DOHH2 (cell line): ENCODE measurements around the gene HYAL1.
A peak's percentile ranks its signal among the peaks of the same experiment; 100 is the strongest.

Experiments used
- H3F3A ChIP-seq: fragments of 200-600 bp; sonication (generic), shearing (Covaris generic); 2 replicates; pipeline ENCODE4 v1.6.0; 2016; ENCODE audit warnings: antibody characterized with exemption, mild to moderate bottlenecking; ENCODE audit not compliant: control insufficient read depth, insufficient read depth
- H3K27ac ChIP-seq: fragments of 200-600 bp; sonication (generic); 2 replicates; pipeline ENCODE4 v1.5.1; 2014; ENCODE audit warnings: low read depth, mild to moderate bottlenecking, low read length, moderate library complexity
- H3K27me3 ChIP-seq: fragments of 200-600 bp; sonication (generic); 2 replicates; pipeline ENCODE4 v1.6.1; 2014; ENCODE audit warnings: mild to moderate bottlenecking, low read length, mixed read lengths; ENCODE audit not compliant: control insufficient read depth
- H3K36me3 ChIP-seq: fragments of 200-600 bp; sonication (generic); 2 replicates; pipeline ENCODE4 v1.6.1; 2014; ENCODE audit warnings: mild to moderate bottlenecking, low read length, moderate library complexity, mixed read lengths; ENCODE audit not compliant: control insufficient read depth
- H3K4me1 ChIP-seq: fragments of 200-600 bp; sonication (generic); 2 replicates; pipeline ENCODE4 v1.6.1; 2014; ENCODE audit warnings: mild to moderate bottlenecking, low read length, mixed read lengths; ENCODE audit not compliant: control insufficient read depth
- H3K4me2 ChIP-seq: fragments of 200-600 bp; sonication (generic); 2 replicates; pipeline ENCODE4 v1.6.0; 2014; ENCODE audit warnings: mild to moderate bottlenecking, low read length, moderate library complexity
- H3K4me3 ChIP-seq: fragments of 200-600 bp; sonication (generic); 2 replicates; pipeline ENCODE4 v1.5.1; 2014; ENCODE audit warnings: mild to moderate bottlenecking, low read length, mixed read lengths
- H3K79me2 ChIP-seq: fragments of 200-600 bp; sonication (generic); 2 replicates; pipeline ENCODE4 v1.6.1; 2014; ENCODE audit warnings: mild to moderate bottlenecking, low read length, mixed read lengths; ENCODE audit not compliant: control insufficient read depth
- H3K9me2 ChIP-seq: fragments of 200-600 bp; sonication (generic); replicated peaks from 2 replicates; pipeline ENCODE4 v1.6.1; 2014; ENCODE audit warnings: mild to moderate bottlenecking, low read length, mixed read lengths; ENCODE audit not compliant: control insufficient read depth
- H3K9me3 ChIP-seq: fragments of 200-600 bp; sonication (generic); 2 replicates; pipeline ENCODE4 v1.6.1; 2014; ENCODE audit warnings: antibody characterized with exemption, low read length, mixed read lengths; ENCODE audit not compliant: control insufficient read depth, insufficient read depth
- H4K20me1 ChIP-seq: fragments of 200-600 bp; sonication (generic); 2 replicates; pipeline ENCODE4 v1.6.0; 2014; ENCODE audit warnings: low read depth, mild to moderate bottlenecking, antibody characterized with exemption, low read length, moderate library complexity; ENCODE audit not compliant: control insufficient read depth, insufficient read depth
- CTCF ChIP-seq: fragments of 200-600 bp; sonication (generic); IDR thresholded peaks from one replicate; pipeline ENCODE4 v1.5.1; 2014; ENCODE audit warnings: antibody characterized with exemption, mild to moderate bottlenecking, low read depth, low read length; ENCODE audit not compliant: poor library complexity, severe bottlenecking
- EZH2phosphoT487 ChIP-seq: fragments of 200-600 bp; sonication (generic); IDR thresholded peaks from 2 replicates; pipeline ENCODE4 v1.6.1; 2017; ENCODE audit warnings: borderline replicate concordance, mild to moderate bottlenecking, antibody characterized with exemption, low read length, moderate library complexity, mixed read lengths

Gene HYAL1

GRCh38 chr3:50341996-50342650 is 38.7 kb upstream of the HYAL1 start:
- Histone ChIP-seq H3K9me3 (no peaks in the 10 kb centered on the region), H3F3A (peaks cover 14% of the 10 kb centered on the region), H3K27ac (no peak overlapping the region), H3K4me2 (peak overlapping the region; percentile 98), H3K4me3 (no peak overlapping the region; the same call in 1 of the 2 replicates), H3K27me3 (no peaks in the 10 kb centered on the region), H3K79me2 (peaks cover 33% of the 10 kb centered on the region), H3K36me3 (peaks cover 18% of the 10 kb centered on the region), H3K4me1 (peaks cover 50% of the 10 kb centered on the region), H3K9me2 (no peaks in the 10 kb centered on the region), H4K20me1 (no peaks in the 10 kb centered on the region)
- no peak for TF ChIP-seq CTCF
- TF ChIP-seq EZH2phosphoT487: no peak

GRCh38 chr3:50341537-50341936 is 38.2 kb upstream of the HYAL1 start:
- Histone ChIP-seq H3K4me1 (peaks cover 50% of the 10 kb centered on the region), H3K79me2 (peaks cover 39% of the 10 kb centered on the region), H3K27ac (peak overlapping the region; percentile 90), H3K9me2 (no peaks in the 10 kb centered on the region), H3K4me2 (peak overlapping the region; percentile 98), H3F3A (peaks cover 14% of the 10 kb centered on the region), H4K20me1 (0 out of 2 replicates have a peak, but pooled peaks cover 1% of the 10 kb centered on the region), H3K36me3 (peaks cover 23% of the 10 kb centered on the region), H3K9me3 (no peaks in the 10 kb centered on the region), H3K4me3 (peak overlapping the region; percentile 83), H3K27me3 (no peaks in the 10 kb centered on the region)
- TF ChIP-seq CTCF: no peak

GRCh38 chr3:50340448-50341329 is 37.3 kb upstream of the HYAL1 start, which contains the start of gene RASSF1:
Gene RASSF1, minus strand, starts transcription at chr3:50340836. Its CDS starts 31 bp downstream, at chr3:50340805.
- H3K9me2 ChIP-seq: no peaks in the 10 kb centered on the region
- peaks cover 47% of the 10 kb centered on the region for H3K79me2 ChIP-seq
- H3F3A ChIP-seq: peaks cover 14% of the 10 kb centered on the region
- H3K27me3 ChIP-seq: no peaks in the 10 kb centered on the region
- 0 out of 2 replicates have a peak, but pooled peaks cover 10% of the 10 kb centered on the region for H4K20me1 ChIP-seq
- peaks cover 32% of the 10 kb centered on the region for H3K36me3 ChIP-seq
- TF ChIP-seq EZH2phosphoT487 (no peak), CTCF (no peak)
- H3K4me3 ChIP-seq: peak within 1 kb of the TSS; percentile 83
- peak within 1 kb of the TSS; percentile 90 for H3K27ac ChIP-seq
- H3K4me1 ChIP-seq: peaks cover 53% of the 10 kb centered on the region
- H3K4me2 ChIP-seq: peak within 1 kb of the TSS; percentile 98
- H3K9me3 ChIP-seq: no peaks in the 10 kb centered on the region
